ENCODE data around the gene FGFR1OP2.

The FGFR1OP2 gene

DNA sequence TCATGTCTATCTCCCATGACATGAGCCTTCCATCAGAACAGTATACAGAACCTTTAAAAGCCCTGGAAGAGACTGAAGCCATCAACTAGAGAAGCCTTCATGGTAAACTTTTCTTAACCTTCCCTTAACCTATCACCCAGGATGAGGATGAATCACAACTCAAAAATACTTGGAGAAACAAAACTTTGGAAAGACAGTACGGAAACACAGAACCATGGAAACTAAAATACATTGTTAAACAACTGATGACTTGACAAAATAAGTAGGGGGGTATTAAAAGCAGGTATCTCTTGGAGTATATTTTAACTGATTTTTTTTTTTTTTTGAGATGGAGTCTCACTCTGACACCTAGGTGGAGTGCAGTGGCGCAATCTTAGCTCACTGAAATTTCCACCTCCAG, 67.2 kb downstream of the FGFR1OP2 start:
- no peak for DNase-seq

- no peak for DNase-seq
These were observed 68.7 kb downstream of the FGFR1OP2 start for GRCh38 chr12:27006797-27007467.

- no peak for DNase-seq
These were observed 69.8 kb downstream of the FGFR1OP2 start for GRCh38 chr12:27008081-27008480.

GRCh38 chr12:27009881-27010301, 71.6 kb downstream of the FGFR1OP2 start:
- peak; percentile 30 for DNase-seq

DNA sequence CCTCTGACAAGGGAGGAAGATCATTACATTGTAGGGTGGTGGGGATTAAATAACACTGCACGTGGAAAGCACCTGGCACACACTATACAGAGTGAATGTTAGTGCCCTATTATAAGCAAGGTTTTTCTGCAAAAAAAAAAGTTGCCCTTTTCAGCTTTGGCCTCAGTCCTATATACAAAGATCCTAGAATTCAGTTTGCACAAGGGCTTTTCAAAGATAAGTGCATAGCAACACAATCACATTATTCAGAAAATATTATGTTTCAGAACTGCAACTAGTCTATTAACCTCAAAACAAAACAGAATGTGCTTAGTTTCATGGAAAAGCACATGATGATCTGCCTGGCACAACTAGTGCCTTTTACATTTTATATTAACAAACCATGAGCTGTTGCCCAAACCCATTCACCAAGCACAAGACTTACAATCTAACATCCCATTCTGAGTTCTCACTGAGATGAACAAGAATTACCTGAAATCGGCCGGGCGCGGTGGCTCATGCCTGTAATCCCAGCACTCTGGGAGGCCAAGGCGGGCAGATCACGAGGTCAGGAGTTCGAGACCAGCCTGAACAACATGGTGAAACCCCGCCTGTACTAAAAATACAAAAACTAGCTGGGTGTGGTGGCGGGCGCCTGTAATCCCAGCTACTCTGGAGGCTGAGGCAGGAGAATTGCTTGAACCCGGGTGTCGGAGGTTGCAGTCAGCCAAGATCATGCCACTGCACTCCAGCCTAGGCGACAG, 74.1 kb downstream of the FGFR1OP2 start:
- no peak for DNase-seq

- DNase-seq: no peak
These were observed 74.6 kb downstream of the FGFR1OP2 start for GRCh38 chr12:27012982-27013255.

DNA sequence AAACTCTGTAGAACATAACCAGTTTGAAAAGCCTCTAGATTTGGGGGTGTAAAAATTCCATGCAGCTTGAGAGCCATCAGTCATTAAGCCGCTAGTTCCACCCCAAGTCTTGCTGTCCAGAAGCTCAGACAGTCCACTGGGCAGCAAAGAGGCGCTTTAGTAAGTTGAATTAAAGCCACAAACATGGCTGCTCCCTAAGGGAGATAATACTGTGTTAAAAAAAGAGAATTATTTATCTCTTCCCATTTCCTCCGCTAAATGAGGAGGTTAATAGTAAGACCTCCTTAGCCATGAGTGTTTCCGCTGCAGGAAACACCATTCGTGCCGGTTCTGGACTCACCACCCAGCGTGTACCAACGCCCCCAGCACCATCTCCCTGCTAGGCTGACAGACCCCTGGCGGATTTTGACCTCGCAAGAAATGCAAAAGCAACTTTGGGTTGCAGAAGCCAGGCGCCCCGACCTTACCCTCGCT, 75.4 kb downstream of the FGFR1OP2 start:
- DNase-seq: no peak

DNA sequence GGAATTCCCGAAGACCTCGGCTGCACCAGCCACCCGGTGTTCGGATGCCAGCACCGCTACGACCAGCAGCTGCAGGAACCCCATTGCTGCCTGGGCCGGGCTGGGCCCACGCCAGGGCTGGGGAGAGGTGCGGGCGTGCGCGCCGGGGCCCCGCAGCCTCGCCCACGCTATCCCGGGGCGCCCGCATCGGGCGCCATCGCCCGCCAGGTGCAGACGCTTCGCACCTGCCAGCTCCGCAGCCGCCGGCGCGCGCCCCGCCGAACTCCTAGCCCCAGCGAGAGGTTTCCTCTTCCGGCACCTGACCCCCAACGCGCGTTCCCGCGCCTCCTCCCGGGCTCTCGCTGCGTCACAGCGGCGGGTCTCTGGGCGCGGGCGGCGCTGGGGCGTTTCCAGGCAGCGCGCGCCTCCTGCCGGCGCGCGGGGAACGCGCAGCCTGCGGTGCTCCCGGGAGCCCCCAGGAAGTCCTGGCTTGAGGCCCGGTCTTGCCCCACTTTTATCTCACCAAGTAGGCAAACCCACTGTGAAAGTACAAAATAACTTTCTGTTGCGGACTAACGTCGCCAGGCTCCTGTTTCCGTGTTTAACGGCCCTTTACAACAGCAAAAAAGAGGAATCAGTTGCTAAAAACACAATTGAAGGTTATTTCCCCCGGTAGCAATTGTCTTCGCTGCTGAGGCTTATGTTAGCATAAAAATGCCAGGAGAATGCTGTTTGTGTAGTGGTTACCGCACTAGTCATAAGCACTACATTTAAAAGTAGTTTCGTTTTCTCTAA, 76.0 kb downstream of the FGFR1OP2 start, which contains the start of gene TM7SF3:
Gene TM7SF3, minus strand, starts transcription at position 300 of the 774 bp plus-strand sequence. Its CDS starts 216 bp downstream, at position 84.
- DNase-seq: peak; percentile 89

- no peak for DNase-seq
These were observed 76.8 kb downstream of the FGFR1OP2 start for GRCh38 chr12:27014859-27015729.

DNA sequence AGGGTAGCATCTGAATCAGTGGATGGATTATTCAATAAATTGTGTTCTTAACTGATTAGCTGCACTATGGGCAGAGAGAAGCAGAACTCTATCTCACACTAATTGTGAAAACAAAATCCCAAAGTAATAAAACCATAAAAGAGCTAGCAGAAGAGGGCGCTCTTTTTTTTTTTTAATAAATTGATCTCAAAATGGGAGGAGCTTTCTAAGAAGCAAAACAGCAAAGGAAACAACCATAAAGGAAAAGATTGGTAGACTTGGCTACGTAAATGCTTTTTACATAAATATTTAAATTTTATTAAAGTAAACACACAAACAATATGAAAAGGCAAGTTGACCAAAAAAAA, 77.4 kb downstream of the FGFR1OP2 start:
- peak; percentile 36 for DNase-seq

Data from EL (cell line).